SK-N-DZ (cell line): ENCODE measurements around the gene FDX2.

Experiments used
- DNase-seq: peaks from one replicate; pipeline ENCODE4 v3.0.0-alpha.2; 2015; ENCODE audit warnings: low spot score

FDX2 gene

GRCh38 chr19:10332965-10333757 lies 17.3 kb upstream of the FDX2 start, which contains the start of gene RAVER1:
TSS of gene RAVER1 (minus strand) at chr19:10333529. CDS start at chr19:10333507, 22 bp downstream.
- peak; percentile 93 for DNase-seq

- no peak for DNase-seq
Observed at GRCh38 chr19:10332158-10332964, 16.5 kb upstream of the FDX2 start.

DNA sequence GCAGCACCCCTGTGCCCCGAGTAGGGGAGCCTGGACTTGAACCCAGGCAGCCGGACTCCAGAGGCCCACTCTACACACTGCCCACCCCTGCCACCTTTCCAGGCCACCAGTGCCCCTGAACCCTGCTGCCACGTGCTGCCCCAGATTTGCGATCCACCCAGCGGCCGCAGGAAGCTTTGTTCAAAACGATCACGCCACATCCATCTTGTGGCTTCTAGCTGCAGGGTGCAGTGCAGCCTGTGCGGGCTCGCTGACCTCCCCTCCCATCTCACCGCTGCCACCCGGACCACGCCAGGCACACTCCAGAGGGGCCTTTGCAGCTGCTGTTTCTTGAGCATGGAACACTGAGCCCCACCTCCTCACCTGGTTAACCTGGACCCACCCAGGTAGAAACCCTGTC lies 13.7 kb upstream of the FDX2 start:
- no peak for DNase-seq

DNA sequence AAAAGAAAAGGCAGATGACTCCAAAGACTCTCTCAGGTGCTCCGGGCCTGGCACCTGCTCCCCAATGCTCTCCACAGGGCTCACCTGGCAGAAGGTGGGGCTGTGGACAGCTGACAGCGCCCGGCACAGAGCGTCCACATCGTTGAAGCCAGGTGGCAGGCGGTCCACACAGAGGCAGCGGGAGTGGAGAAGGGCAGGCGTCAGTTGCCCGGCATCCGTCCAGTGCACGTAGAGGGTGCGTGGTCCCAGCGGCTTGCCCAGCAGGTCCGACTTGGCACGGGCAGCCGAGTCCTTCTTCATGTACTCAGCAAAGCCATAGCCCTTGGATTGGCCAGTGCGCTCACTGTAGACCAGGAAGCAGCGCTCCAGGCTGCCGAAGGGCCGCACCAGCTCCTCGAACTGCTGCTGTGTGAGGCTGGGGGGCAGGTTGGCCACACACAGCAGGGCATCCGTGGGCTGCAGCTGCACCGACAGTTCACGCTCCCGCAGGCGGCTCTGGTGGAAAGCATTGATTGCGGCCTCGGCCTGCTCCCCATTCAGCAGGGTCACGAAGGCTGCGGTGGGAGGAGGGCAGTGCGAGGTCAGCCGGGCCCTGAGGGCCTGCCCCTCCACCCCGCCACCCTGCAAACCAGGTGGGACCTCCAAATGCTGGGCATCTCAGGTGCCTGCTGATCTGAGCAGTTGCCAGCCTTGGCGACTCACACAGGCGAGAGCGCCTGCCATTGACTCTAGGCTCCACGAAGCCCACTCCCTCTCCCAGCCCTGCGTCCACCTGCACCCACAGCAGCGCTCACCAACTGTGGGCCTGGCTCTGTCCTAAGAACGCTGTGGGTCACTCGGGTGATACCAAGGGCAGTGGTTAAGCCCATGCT lies 13.0 kb upstream of the FDX2 start:
- DNase-seq = no peak

- DNase-seq = no peak
Observed at GRCh38 chr19:10327793-10328192, 12.0 kb upstream of the FDX2 start.

DNA sequence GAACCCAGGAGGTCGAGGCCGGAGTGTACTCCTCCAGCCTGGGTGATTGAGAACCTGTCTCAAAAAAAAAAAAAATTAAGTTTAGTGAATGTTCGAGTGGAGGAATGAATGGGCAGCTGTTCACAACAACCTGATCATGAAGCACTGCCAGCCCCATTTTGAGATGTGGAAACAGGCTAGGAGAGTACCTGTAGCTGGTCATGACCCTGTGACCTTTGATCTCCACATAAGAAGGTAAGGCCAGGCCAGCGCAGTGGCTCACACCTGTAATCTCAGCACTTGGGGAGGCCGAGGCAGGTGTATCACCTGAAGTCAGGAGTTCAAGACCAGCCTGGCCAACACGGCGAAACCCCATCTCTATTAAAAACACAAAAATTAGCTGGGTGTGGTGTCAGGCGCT lies 9.9 kb upstream of the FDX2 start:
- no peak for DNase-seq

DNA sequence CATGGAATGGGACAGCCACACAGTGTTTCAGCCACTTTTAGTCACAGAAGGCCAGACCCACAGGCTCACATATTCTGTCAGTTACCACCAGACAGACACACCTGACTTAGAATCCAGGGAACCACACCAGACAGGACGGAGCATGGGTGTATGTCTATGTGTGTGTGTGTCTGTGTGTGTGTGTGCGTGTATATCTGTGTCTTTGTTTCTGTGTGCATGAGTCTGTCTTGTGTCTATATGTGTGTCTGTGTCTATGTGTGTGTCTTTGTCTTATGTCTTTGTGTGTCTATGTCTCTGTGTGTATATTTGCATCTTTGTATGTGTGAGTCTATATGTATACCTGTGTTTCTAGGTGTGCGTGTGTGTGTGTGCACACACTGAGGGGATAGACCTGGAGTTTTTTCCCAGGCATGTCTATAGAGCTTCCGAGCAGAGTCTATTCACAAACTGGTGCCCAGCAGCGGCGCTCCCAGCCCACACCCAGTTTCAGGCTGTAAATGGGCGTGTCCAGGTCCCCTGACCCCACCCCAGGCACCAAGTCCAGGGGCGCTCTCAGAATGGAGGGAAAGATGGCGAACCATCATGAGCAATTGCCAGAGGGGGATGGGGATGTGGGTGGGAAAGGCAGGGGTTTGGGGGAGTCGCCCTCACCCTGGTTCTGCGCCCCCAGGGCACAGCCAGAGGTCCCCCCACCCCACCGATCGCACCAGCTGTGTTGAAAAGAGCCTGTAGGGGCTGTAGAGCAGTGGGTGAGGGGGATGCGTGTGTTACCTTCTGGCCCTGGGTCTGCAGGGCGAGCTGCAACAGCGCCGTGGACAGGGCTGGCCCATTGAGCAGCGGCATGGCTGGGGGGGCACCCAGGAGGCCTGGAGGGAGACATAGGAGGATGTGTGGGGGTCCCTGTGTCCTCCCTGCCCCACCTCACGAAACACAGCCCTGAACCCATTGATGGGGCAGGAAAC lies 6.3 kb upstream of the FDX2 start:
- no peak for DNase-seq

DNA sequence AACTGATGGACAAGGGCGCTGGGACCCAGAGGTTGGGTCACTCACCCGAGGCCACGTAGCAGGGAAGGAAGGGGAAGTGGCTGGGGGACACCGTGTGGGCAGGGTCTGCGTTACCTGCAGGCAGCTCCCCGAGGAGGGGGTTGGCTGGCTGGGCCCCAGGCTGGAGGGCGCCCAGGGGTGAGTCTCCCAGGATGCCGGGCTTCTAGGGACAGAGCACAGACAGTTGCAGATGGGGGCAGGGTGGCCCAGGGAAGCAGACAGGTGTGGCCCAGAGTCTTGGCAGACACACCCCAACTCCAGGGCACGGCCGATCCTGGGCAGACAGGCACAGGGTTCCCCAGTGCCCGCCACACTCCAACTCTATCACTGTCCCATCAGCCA lies 5.6 kb upstream of the FDX2 start:
- DNase-seq = no peak

DNA sequence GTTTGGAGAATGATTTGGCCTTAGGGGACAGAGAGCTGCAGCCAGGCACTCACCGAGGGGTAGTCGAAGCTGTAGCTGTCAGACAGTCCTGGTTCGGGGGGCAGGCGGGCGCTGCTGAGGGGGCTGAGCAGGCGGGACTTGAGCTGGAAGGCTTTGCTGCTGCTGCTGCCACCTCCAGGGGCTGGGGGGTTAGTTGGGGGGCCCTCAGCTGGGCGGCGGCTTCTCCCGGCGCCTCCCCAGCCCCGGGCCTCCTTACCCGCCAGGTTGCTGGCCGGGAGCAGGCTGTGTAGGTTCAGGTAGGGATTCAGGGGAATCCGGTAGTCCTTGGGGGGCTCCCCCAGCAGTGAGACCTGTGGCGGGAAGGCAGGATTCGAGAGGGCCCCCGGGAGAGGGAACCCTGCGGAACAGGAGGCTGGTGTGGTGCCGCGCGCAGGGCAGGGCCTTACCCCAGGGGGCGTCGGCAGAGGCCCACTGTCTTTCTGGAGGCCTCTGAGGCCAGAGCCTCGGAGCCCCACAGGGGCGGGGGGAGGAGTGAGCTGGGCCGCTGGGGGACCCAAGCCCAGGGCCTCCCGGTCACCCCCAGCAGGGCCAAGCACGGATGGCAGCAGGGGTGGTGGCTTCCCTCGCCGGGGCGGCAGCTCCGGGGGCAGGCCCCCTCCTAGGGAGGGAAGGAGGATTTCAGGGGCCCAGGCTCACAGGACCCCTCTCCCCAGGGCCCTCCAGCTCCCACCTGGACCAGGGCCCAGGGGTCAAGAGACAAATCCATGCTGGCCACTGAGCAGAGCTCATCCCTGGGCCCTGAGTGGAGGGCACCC lies 5.0 kb upstream of the FDX2 start:
- no peak for DNase-seq

- DNase-seq = no peak
Observed at GRCh38 chr19:10318807-10319682, 3.2 kb upstream of the FDX2 start.

DNA sequence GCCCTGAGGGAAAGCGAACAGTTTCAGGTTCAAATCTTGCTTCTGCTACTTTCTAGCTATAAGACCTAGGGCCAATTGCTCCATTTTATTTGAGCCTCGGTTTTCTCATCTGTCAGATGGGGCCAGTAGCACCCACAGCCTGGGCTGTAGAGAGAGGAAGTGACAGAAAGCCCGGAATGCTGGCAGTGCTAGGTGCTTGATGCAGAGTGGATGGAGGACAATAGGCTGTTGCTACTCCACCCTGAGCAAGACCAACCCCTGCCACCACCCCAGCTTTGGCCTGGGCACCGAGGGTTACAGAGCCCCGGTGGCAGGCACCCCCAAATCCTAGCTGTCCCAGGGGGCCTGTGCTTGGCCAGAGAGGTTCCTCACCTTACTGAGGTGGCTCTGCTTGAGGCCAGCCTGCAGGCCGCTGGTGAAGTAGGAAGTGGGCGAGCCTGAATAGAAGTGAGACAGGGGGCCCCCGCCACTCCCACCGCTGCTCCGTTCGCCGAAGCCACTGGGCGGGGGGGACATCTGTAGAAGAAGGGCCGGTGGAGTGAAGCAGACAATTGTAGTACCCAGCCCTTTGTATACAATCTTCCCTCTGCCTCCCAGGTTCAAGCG lies 2.1 kb upstream of the FDX2 start:
- no peak for DNase-seq

DNA sequence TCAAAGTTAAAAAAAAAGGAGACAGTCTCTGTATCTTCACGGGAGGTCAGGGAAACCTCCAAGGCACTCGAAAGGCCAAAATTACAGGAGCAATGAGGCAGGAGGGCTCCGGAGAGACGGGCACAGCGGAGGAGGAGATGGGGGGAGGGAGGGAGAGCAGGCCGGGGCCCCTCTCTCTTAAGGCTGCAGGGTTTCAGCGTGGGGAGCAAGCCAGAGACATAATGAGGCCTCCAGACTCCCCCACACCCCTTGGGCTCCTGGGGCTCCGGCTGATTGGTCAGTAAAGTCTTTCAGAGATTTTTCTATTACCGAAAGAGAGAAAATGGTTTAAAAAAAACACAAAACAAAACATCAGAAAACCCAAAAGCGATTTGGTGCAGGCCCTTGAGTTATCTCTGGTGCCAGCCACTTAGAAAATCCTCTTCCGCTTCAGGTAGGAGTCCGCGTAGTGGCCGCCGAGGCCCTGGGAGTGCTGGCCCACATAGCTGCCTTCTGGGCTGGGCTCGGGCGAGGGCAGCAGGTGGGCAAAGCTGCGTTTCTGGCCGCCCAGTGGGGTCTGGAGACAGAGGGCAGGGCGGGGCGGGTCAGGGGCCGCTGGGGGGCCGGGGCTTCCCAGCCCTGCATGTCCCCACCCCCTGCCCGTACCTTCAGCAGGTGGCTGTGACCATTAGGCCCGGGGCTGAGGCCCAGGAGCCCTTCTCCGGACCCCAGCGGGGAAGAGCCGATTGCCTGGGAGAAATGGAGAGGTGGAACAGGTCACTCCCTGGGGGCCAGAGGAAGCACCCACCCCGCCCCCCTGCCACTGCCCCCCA lies 1.4 kb upstream of the FDX2 start:
- DNase-seq = no peak

- no peak for DNase-seq
Observed at GRCh38 chr19:10316229-10317044, 622 bp upstream of the FDX2 start.

GRCh38 chr19:10309423-10309822 lies 6.4 kb downstream of the FDX2 start, which contains the start of gene ZGLP1:
TSS of gene ZGLP1 (minus strand) at chr19:10309815.
- DNase-seq = no peak

- DNase-seq = no peak
Observed at GRCh38 chr19:10306327-10306726, 9.5 kb downstream of the FDX2 start.

- no peak for DNase-seq
Observed at GRCh38 chr19:10305139-10305806, 10.5 kb downstream of the FDX2 start.
